Heart left ventricle (tissue), 16 donors: Measurements from ENCODE around the gene GJB5. TPM values are rescaled to one million over a fixed set of nuclear protein-coding genes. Genes with fewer than 3 reads are reported as not detected.
"Not testable (repeated sequence)": the region's sequence is repeated elsewhere in the genome, so short reads cannot be mapped to it uniquely, and the experiment has no call there.

Experiments used
- ATAC-seq, 4 donors: fragments of 200-7000 bp; cut with Tn5 transposase; one replicate each; pipeline ENCODE4 v1.9.1; 2020 to 2022; ENCODE audit warnings: moderate library complexity in 4 of 4, mild to moderate bottlenecking in 3 of 4, moderate number of reproducible peaks in 1 of 4
- DNase-seq, 5 donors: peaks; one replicate each; pipeline ENCODE4 v3.0.0-alpha.2; 2020
- H3K27ac ChIP-seq, 12 donors: fragments of 200-600 bp; sonication (generic) in 4 of 12; one replicate each; pipeline versions ENCODE4 v1.5.0 to v1.8.0; 2016 to 2022; ENCODE audit warnings: mild to moderate bottlenecking in 2 of 12
- H3K27me3 ChIP-seq, 9 donors: fragments of 200-600 bp; sonication (generic) in 2 of 9; one replicate each; pipeline versions ENCODE4 v1.5.1 to v1.8.0; 2016 to 2022; ENCODE audit warnings: mild to moderate bottlenecking in 3 of 9
- H3K36me3 ChIP-seq, 9 donors: fragments of 200-600 bp; sonication (generic) in 2 of 9; one replicate each; pipeline versions ENCODE4 v1.5.0 to v1.8.0; 2018 to 2022; ENCODE audit warnings: mild to moderate bottlenecking in 2 of 9
- H3K4me1 ChIP-seq, 12 donors: fragments of 200-600 bp; sonication (generic) in 4 of 12; one replicate each; pipeline versions ENCODE4 v1.5.0 to v1.8.0; 2016 to 2022; ENCODE audit warnings: mild to moderate bottlenecking in 3 of 12
- H3K4me3 ChIP-seq, 12 donors: fragments of 200-600 bp; sonication (generic) in 4 of 12; one replicate each; pipeline versions ENCODE4 v1.5.0 to v1.8.0; 2017 to 2022; ENCODE audit warnings: mild to moderate bottlenecking in 9 of 12, moderate library complexity in 4 of 12
- H3K9me3 ChIP-seq, 12 donors: fragments of 200-600 bp; sonication (generic) in 4 of 12; one replicate each; pipeline versions ENCODE4 v1.5.0 to v1.8.0; 2016 to 2022; ENCODE audit warnings: mild to moderate bottlenecking in 1 of 12
- CTCF ChIP-seq, 12 donors: fragments of 200-600 bp; sonication (generic) in 4 of 12; IDR thresholded peaks; one replicate each; pipeline versions ENCODE4 v1.5.0 to v1.8.0; 2018 to 2022; ENCODE audit warnings: antibody characterized with exemption in 12 of 12, mild to moderate bottlenecking in 5 of 12
- POLR2A ChIP-seq, 2 donors: fragments of 450-650 bp; IDR thresholded peaks; one replicate each; pipeline ENCODE4 v1.6.1; 2017; ENCODE audit warnings: antibody characterized with exemption in 2 of 2, mild to moderate bottlenecking in 2 of 2, moderate library complexity in 2 of 2
- WGBS, 4 donors: extraction: QIAGEN DNeasy Blood & Tissue Kit in 2 of 4; methylation state at CpG; one replicate each; pipeline versions ENCODE4 v1.1.5 to v1.1.7; 2013 to 2018; 5-methylcytosine and 5-hydroxymethylcytosine counted together
- intact Hi-C, 10 donors: fragments of 100-400 bp; cut with DNase I; formaldehyde crosslinking; loops; one replicate each; pipeline versions ENCODE4 v1.11.1 to v1.14.2; 2022
- polyA plus RNA-seq, 2 donors: library from polyadenylated mRNA; stranded (reverse); fragments of 200-250 nt; gene quantifications; one replicate each; pipeline ENCODE4 v1.2.3, GENCODE V29; 2013
- total RNA-seq, 9 donors: library from RNA; depleted of rRNA in 2 of 9; stranded (reverse); fragments of >200 nt in 2 of 9; fragmentation: NEBNext Ultra II Directional in 3 of 9; extraction: Animal tissue kit (Norgen Biotek cat#: 25700) in 3 of 9; gene quantifications; one replicate each; pipeline versions ENCODE4 v1.1.0 to v1.2.4, GENCODE V29; 2016 to 2023
- donor health status: ischemic (EF 13 %, LVEDD 7.1; RV severe dilation, severe dysfunction).
- donor health status: healthy with polysubstance abuse.
- donor health status: DM: no; HTN: yes; CAD: no.
- donor health status: DM: no; HTN: no; CAD: no.
- donor health status: ischemic (EF 25% LVEDD 6.9; RV normal size, moderate dysfunction).
- donor health status: ischemic (EF 25% LVEDD 5.7; RV mildly dilated, moderate dysfunction).
- donor health status: healthy.
- donor health status: DM: yes; HTN: yes; CAD: no.
- donor health status: ischemic (EF 35%, LVEDD 5.7; RV mildly dilated, moderate dysfunction).
- donor health status: nonischemic (EF 11% LVEDD 7.7; RV severe dilation, severe dysfunction).
- donor health status: DM: yes; HTN: yes; CAD: no.
- donor health status: PGD.
- donor health status: ischemic (EF 29% LVEDD 5.4; RV normal size, mild dysfunction).
- donor health status: nonischemic (EF 23%, LVEDD 6.1; RV moderate dilation, normal function).

Gene GJB5
- total and polyA plus RNA-seq, 11 donors, result not detected

DNA sequence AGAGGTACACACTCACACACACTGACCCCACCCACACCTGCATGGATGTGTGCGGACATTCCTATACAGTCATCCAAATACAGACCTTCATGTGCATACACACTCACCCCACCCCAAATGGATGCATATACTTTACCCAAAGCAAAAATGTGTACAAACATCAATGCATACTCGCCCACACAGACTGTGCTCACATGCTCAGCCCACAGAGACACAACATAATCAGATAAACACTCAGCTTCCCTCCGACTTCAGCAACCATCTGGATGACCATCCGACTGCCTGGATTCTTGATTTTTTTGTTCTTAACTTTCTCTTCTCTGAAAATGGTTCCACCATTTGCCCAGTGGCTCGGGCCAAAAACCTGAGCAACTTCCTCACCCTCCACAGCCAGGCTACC, 24.4 kb upstream of the GJB5 start:
- Histone ChIP-seq H3K27me3 (peaks cover 0 to 14% (median 0%) of the 10 kb centered on the region in 9 donors), H3K4me3 (no peak overlapping the region), H3K27ac (no peak overlapping the region), H3K4me1 (no peaks in the 10 kb centered on the region), H3K36me3 (no peaks in the 10 kb centered on the region), H3K9me3 (no peaks in the 10 kb centered on the region)
- WGBS, 4 donors, result 72 to 76% (median 73%) methylated on average over 5 of the region's 5 CpGs
- DNase-seq (no peak), ATAC-seq (no peak)
- intact Hi-C loops, result no loop called here
- TF ChIP-seq POLR2A (IDR thresholded peaks at IDR 0.05) (no peak), CTCF (IDR thresholded peaks at IDR 0.05) (no peak)

DNA sequence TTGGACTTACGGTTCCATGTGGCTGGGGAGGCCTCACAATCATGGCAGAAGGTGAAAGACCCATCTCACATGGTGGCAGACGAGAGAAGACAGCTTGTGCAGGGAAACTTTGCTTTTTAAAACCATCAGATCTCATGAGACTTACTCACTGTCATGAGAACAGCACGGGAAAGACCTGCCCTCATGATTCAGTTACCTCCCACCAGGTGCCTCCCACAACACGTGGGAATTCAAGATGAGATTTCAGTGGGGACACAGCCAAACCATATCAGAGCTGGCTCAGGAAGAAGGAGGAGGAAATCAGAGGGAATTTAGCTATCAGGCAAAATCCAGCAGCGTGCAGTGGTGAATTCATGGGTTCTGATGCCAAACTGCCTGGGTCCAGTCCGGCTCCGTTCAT, 22.0 kb upstream of the GJB5 start:
- H3K27ac ChIP-seq, H3K36me3 ChIP-seq, ATAC-seq, H3K9me3 ChIP-seq, H3K4me1 ChIP-seq, intact Hi-C loops, H3K4me3 ChIP-seq, DNase-seq: not testable (repeated sequence)
- WGBS, 4 donors, result 43 to 75% (median 58%) methylated on average over 6 to 7 of the region's 7 CpGs
- peaks cover 0 to 29% (median 0%) of the 10 kb centered on the region in 9 donors for H3K27me3 ChIP-seq

DNA sequence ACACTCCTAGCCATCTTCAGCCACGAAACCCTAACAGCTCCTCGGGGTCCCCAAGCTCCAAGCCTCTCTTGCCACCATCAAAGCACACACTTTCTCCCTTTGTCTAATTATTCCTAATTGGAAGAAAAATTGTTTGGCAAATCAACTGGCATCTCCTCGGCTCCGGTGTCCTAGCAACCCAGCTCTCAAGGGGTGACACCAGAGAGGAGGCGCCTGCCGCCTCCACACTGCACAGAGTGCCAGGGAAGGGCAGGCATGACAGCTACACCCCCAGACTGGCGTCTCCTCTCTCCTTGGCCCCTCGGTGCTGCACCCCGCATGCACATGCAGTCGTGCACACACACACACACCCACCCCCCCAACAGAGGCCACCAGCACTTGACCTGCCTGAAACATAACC, 18.2 kb upstream of the GJB5 start:
- H3K27me3 ChIP-seq, result peaks cover 0 to 38% (median 0%) of the 10 kb centered on the region in 9 donors
- no peak overlapping the region for H3K4me3 ChIP-seq
- no peak for TF ChIP-seq CTCF (IDR thresholded peaks at IDR 0.05)
- TF ChIP-seq POLR2A (IDR thresholded peaks at IDR 0.05), result no peak
- H3K4me1 ChIP-seq, result no peaks in the 10 kb centered on the region
- no peak overlapping the region for H3K27ac ChIP-seq
- WGBS, 4 donors, result 76 to 83% (median 81%) methylated on average over 10 of the region's 10 CpGs
- intact Hi-C loops, result no loop called here
- no peaks in the 10 kb centered on the region for H3K36me3 ChIP-seq
- DNase-seq (no peak), ATAC-seq (no peak)
- H3K9me3 ChIP-seq, result no peaks in the 10 kb centered on the region

DNA sequence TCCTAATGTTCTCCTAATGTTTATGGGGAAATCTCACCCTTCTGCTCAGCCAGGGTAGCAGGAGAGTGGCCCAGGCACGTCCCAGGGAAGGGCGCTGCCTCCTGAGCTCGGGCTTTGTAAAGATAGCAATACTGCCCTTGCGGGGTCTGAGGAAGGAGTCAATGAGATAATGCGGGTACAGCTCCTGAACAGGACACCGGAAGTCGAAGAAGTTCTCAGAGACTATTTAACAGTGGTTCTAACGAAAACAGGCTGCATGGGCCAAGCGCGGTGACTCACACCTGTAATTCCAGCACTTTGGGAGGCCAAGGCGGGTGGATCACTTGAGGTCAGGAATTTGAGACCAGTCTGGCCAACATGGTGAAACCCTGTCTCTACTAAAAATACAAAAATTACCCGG, 17.6 kb upstream of the GJB5 start:
- H3K27me3 ChIP-seq, result peaks cover 0 to 38% (median 0%) of the 10 kb centered on the region in 9 donors
- 72 to 81% (median 79%) methylated on average over 12 of the region's 12 CpGs for WGBS, 4 donors
- H3K36me3 ChIP-seq, intact Hi-C loops, H3K4me3 ChIP-seq, H3K4me1 ChIP-seq, H3K9me3 ChIP-seq, DNase-seq, H3K27ac ChIP-seq, ATAC-seq: not testable (repeated sequence)

DNA sequence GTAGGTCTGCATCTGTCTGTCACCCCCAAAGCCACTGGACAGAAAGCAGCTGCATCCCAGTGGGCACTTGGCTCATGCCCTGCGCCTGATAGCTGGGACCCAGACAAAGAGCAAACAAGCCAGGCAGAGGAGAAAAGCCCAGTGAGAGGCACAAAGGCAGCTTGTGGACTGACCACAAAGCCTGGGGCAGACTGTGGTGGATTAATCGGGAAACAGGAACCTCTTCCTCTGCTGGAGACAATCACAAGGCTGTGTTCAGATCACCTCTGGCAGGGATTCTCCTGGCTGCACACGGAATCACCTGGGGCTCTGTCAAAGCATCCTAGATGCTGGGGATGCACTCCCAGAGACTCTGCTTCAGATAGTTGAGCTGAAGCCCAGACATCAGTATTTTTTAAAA, 15.2 kb upstream of the GJB5 start:
- H3K9me3 ChIP-seq, result no peaks in the 10 kb centered on the region
- H3K4me3 ChIP-seq, result no peak overlapping the region
- no peaks in the 10 kb centered on the region for H3K36me3 ChIP-seq
- H3K27me3 ChIP-seq, result peaks cover 0 to 34% (median 0%) of the 10 kb centered on the region in 9 donors
- intact Hi-C loops, result loop anchor here in 9 of 10 donors (2.0 to 10.0 kb wide), 12 partner anchors 277 to 1107 kb away; no protein-coding TSS in a partner anchor
- ATAC-seq (no peak), DNase-seq (no peak)
- WGBS, 4 donors, result 43 to 72% (median 52%) methylated on average over 3 of the region's 3 CpGs
- no peak overlapping the region for H3K27ac ChIP-seq
- no peaks in the 10 kb centered on the region for H3K4me1 ChIP-seq
- TF ChIP-seq CTCF (IDR thresholded peaks at IDR 0.05), result no peak
- no peak for TF ChIP-seq POLR2A (IDR thresholded peaks at IDR 0.05)
